Fibroblast of upper back skin (primary cell): ENCODE measurements around the gene WDR45B.
"Not testable (repeated sequence)": the region's sequence is repeated elsewhere in the genome, so short reads cannot be mapped to it uniquely, and the experiment has no call there.

Experiments used
- DNase-seq: peaks from one replicate; pipeline ENCODE4 v3.0.0-alpha.2; 2013

Gene WDR45B

DNA sequence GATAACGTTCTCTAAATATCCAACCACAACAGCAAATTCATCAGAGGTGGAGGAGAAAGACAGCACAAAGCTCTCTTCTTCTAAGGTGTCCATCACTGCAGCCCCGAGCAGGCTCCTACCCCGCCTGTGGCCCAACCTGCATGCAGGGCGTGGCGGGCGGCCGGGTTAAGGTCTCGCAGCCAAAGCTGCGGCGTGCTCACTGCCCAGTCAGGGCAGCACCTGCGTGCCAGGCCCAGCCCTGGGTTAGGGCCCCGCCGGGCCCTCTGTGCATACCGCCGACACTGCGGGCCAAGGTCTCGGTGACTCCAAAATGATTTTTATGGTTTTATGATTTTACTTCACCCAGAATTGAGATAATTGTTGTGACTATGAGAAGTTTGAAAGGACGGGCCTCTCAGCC is 70.9 kb downstream of the WDR45B start:
- no peak for DNase-seq

DNA sequence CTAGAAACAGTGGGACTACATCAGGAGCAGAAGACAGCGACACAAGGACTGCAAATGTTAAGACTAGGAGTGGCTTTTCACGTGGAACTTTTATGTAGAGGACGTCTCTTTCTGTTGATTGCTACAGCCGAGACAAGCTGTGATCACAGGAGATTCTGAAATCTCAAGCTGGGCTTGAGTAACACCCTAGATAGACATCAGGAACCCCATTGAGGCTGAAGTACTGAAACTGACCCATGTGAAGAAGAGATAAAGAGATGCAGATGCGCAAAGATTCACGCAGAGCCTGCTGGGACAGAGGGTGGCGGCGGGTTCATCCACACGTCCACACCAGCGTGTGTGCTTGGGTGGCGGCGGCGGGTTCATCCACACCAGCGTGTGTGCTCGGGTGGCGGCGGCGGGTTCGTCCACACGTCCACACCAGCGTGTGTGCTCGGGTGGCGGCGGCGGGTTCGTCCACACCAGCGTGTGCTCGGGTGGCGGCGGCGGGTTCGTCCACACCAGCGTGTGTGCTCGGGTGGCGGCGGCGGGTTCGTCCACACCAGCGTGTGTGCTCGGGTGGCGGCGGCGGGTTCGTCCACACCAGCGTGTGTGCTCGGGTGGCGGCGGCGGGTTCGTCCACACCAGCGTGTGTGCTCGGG is 72.5 kb downstream of the WDR45B start:
- not testable (repeated sequence) for DNase-seq

GRCh38 chr17:82574041-82574440 is 74.2 kb downstream of the WDR45B start:
- DNase-seq, result no peak

GRCh38 chr17:82571855-82572254 is 76.4 kb downstream of the WDR45B start:
- DNase-seq, result no peak

DNA sequence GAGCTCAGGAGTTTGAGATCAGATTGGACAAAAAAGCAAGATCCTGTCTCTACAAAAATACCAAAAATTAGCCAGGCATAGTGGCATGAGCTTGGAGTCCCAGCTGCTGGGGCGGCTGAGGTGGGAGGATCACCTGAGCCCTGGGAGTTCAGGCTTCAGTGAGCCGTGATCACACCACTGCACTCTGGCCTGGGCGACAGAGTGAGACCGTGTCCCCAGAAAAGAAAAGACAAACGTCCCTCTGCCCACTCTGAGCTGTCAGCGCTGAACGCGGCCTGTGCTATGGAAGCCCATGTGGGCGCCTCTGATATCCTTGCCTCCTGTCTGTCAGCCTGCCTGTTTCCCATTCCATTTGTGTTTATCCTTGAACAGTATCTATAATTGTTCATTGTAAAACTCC is 78.0 kb downstream of the WDR45B start:
- no peak for DNase-seq

GRCh38 chr17:82569621-82570020 is 78.6 kb downstream of the WDR45B start:
- DNase-seq, result no peak

- peak; percentile 36 for DNase-seq
These were observed 79.2 kb downstream of the WDR45B start for GRCh38 chr17:82568997-82569393.

GRCh38 chr17:82567286-82567685 is 81.0 kb downstream of the WDR45B start:
- no peak for DNase-seq

DNA sequence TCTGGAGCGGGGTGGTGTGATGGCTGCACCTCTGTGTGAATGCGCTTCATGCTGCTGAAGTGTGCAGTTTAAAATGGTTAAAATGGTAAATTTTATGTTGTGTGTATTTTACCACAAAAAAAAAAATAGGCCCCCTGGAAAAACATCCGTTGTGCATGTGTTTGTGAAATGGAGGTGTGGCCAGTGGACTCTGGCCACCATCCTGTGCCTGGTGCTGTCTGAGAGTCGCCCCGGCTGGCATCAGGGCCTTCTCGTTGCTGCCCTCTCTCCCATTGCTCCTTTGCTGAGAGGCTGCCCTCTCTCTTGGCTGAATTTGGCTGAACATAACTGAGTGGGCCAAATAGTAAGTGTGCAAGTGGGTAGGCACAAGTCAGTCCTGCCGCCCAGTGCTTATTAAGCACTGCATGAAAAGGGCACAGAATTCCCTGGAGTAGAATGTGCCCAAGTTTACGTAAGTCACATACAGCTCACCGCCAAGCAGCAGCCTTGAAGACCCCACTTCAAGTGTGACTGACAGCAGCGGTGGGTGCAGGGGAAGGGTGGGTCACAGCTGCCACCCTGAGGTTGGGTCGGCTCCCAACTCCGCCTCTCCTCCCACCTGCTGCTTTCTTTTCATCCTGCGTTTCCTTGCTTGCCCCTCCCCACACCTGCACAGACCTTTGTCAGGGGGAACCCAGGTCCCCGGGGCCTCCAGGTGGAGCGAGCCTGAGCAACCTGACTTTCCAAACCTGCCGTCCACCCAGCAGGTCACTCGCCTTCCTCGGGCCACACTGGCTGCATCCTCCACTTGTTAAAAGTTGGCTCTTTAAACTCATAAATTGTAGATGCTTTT is 81.9 kb downstream of the WDR45B start:
- DNase-seq, result no peak

DNA sequence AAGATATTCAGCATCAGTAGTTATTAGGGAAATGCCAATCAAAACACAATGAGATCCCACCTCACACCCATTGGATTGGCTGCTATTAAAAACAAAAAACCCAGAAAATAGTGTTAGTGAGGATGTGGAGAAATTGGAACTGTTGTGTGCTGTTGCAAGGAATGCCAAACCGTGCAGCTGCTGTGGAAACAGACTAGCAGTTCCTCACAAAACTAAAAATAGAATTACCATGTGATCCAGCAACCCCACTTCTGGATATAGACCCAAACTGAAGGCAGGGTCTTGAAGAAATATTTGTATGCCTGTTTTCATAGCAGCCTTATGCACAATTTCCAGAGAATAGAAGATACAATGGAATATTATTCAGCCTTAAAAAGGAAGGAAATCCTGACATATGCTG is 82.7 kb downstream of the WDR45B start:
- DNase-seq, result no peak
